H1 (cell line): ENCODE measurements around the gene TTL. TPM values are rescaled to one million over a fixed set of nuclear protein-coding genes. Genes with fewer than 3 reads are reported as not detected.
"Not testable (repeated sequence)": the region's sequence is repeated elsewhere in the genome, so short reads cannot be mapped to it uniquely, and the experiment has no call there.

Source experiments
- CTCF ChIA-PET: fragments of 300-600 bp; sonication (Branson Sonifier 250); formaldehyde crosslinking; loops from one replicate; lab custom pipeline; 2021; ENCODE audit not compliant: partially characterized antibody; lab: Charles Lee
- POLR2A ChIA-PET: fragments of 300-600 bp; sonication (Branson Sonifier 250); formaldehyde crosslinking; loops from one replicate; lab custom pipeline; 2021; ENCODE audit warnings: inconsistent platforms; ENCODE audit not compliant: partially characterized antibody; lab: Charles Lee
- DNase-seq, 2 experiments: peaks; one replicate each; pipeline versions ENCODE4 v3.0.0 to v3.0.0-alpha.2; 2010 to 2022; ENCODE audit warnings: low spot score in 2 of 2, low read depth in 1 of 2, mixed read lengths in 1 of 2
- FAIRE-seq: peaks from 2 replicates; lab custom pipeline; 2011; peaks lifted over from hg19 to GRCh38; lab: Jason Lieb, UNC
- H2AFZ ChIP-seq: 2 replicates; pipeline ENCODE4 v1.8.1; 2012; ENCODE audit warnings: low read length, inconsistent platforms
- H2AK5ac ChIP-seq: 2 replicates; pipeline ENCODE4 v1.6.1; 2013; ENCODE audit warnings: low read depth, low read length
- H2BK120ac ChIP-seq: replicated peaks from 2 replicates; pipeline ENCODE3; 2013; ENCODE audit warnings: low read depth, low read length, inconsistent platforms
- H2BK12ac ChIP-seq: 2 replicates; pipeline ENCODE4 v1.6.1; 2013; ENCODE audit warnings: low read depth, low read length
- H2BK15ac ChIP-seq: 2 replicates; pipeline ENCODE4 v1.6.1; 2013; ENCODE audit warnings: low read length
- H2BK20ac ChIP-seq: 2 replicates; pipeline ENCODE4 v1.6.1; 2013; ENCODE audit warnings: low read length
- H2BK5ac ChIP-seq: 2 replicates; pipeline ENCODE4 v1.6.1; 2013; ENCODE audit warnings: low read depth, low read length
- H3K14ac ChIP-seq: 2 replicates; pipeline ENCODE4 v1.6.1; 2013; ENCODE audit warnings: inconsistent platforms; ENCODE audit not compliant: insufficient read length
- H3K18ac ChIP-seq: 2 replicates; pipeline ENCODE4 v1.6.1; 2013; ENCODE audit warnings: low read length; ENCODE audit errors: extremely low read depth
- H3K23ac ChIP-seq: 2 replicates; pipeline ENCODE4 v1.6.1; 2013; ENCODE audit warnings: inconsistent platforms; ENCODE audit not compliant: insufficient read length
- H3K23me2 ChIP-seq: 2 replicates; pipeline ENCODE4 v1.6.1; 2013; ENCODE audit warnings: low read depth, low read length
- H3K27ac ChIP-seq: 2 replicates; pipeline ENCODE4 v1.6.1; 2011; ENCODE audit warnings: low read depth, low read length, inconsistent platforms
- H3K27me3 ChIP-seq, 4 experiments: replicated peaks in 1 of 4; 1 replicate in 1 of 4; 2 replicates in 3 of 4; pipeline versions ENCODE4 v1.6.1 to v1.8.1; 2011 to 2013; ENCODE audit warnings: low read length in 3 of 4, mild to moderate bottlenecking in 3 of 4, inconsistent platforms in 2 of 4, mixed read lengths in 2 of 4, moderate library complexity in 1 of 4; ENCODE audit not compliant: control insufficient read depth in 3 of 4, insufficient read depth in 3 of 4; ENCODE audit errors: extremely low read depth in 1 of 4
- H3K36me3 ChIP-seq, 4 experiments: 2 replicates each; pipeline versions ENCODE4 v1.6.1 to v1.8.1; 2011 to 2013; ENCODE audit warnings: mild to moderate bottlenecking in 4 of 4, low read length in 3 of 4, moderate library complexity in 2 of 4, control low read depth in 1 of 4, inconsistent platforms in 1 of 4; ENCODE audit not compliant: insufficient read depth in 4 of 4, control insufficient read depth in 2 of 4
- H3K4ac ChIP-seq: replicated peaks from 2 replicates; pipeline ENCODE3; 2013; ENCODE audit warnings: low read length, low read depth, mixed read lengths, inconsistent platforms; ENCODE audit not compliant: insufficient read length
- H3K4me1 ChIP-seq, 4 experiments: replicated peaks in 1 of 4; 1 replicate in 1 of 4; 2 replicates in 3 of 4; pipeline versions ENCODE4 v1.6.1 to v1.8.1; 2011 to 2013; ENCODE audit warnings: low read length in 3 of 4, inconsistent platforms in 2 of 4, mixed read lengths in 1 of 4; ENCODE audit not compliant: insufficient read depth in 4 of 4, control insufficient read depth in 3 of 4
- H3K4me2 ChIP-seq, 2 experiments: 2 replicates each; pipeline versions ENCODE4 v1.6.1 to v1.8.1; 2011 to 2013; ENCODE audit warnings: low read depth in 2 of 2, low read length in 2 of 2, control low read depth in 1 of 2, inconsistent platforms in 1 of 2, mild to moderate bottlenecking in 1 of 2; ENCODE audit not compliant: insufficient read depth in 1 of 2
- H3K4me3 ChIP-seq, 4 experiments: fragments of 200-600, 300-600 bp in 1 of 4; sonication (generic), shearing (Covaris generic), sonication (Bioruptor Twin) in 1 of 4; 2 replicates each; pipeline versions ENCODE4 v1.5.1 to v1.8.1; 2011 to 2016; ENCODE audit warnings: low read length in 4 of 4, low read depth in 3 of 4, control low read depth in 2 of 4, inconsistent platforms in 2 of 4, mild to moderate bottlenecking in 2 of 4, mixed read lengths in 1 of 4, moderate library complexity in 1 of 4; ENCODE audit not compliant: insufficient read depth in 2 of 4; ENCODE audit errors: extremely low read depth in 1 of 4
- H3K56ac ChIP-seq: replicated peaks from 2 replicates; pipeline ENCODE3; 2013; ENCODE audit warnings: low read depth, mild to moderate bottlenecking, mixed read lengths, low read length, inconsistent platforms; ENCODE audit not compliant: insufficient read length
- H3K79me1 ChIP-seq: 2 replicates; pipeline ENCODE4 v1.6.1; 2013; ENCODE audit warnings: low read depth, low read length, control low read depth
- H3K79me2 ChIP-seq, 2 experiments: 2 replicates each; pipeline versions ENCODE4 v1.6.1 to v1.8.1; 2012 to 2013; ENCODE audit warnings: low read length in 2 of 2, mild to moderate bottlenecking in 2 of 2, inconsistent platforms in 1 of 2; ENCODE audit not compliant: insufficient read depth in 2 of 2, control insufficient read depth in 1 of 2
- H3K9ac ChIP-seq, 4 experiments: replicated peaks in 1 of 4; 1 replicate in 1 of 4; 2 replicates in 3 of 4; pipeline versions ENCODE4 v1.6.1 to v1.8.1; 2011 to 2013; ENCODE audit warnings: low read depth in 3 of 4, low read length in 3 of 4, control low read depth in 2 of 4, mild to moderate bottlenecking in 2 of 4, moderate library complexity in 2 of 4, inconsistent platforms in 1 of 4; ENCODE audit errors: extremely low read depth in 1 of 4
- H3K9me3 ChIP-seq, 2 experiments: 2 replicates each; pipeline versions ENCODE4 v1.6.1 to v1.8.1; 2012 to 2013; ENCODE audit warnings: mild to moderate bottlenecking in 2 of 2, moderate library complexity in 2 of 2, control low read depth in 1 of 2, inconsistent platforms in 1 of 2, low read depth in 1 of 2, low read length in 1 of 2, mixed read lengths in 1 of 2; ENCODE audit not compliant: insufficient read depth in 2 of 2
- H4K20me1 ChIP-seq, 2 experiments: replicated peaks in 1 of 2; 2 replicates each; pipeline versions ENCODE3 to v1.8.1; 2011 to 2013; ENCODE audit warnings: inconsistent platforms in 2 of 2, low read length in 2 of 2, mild to moderate bottlenecking in 1 of 2; ENCODE audit not compliant: insufficient read depth in 2 of 2, control insufficient read depth in 1 of 2
- H4K5ac ChIP-seq: 2 replicates; pipeline ENCODE4 v1.6.1; 2013; ENCODE audit warnings: low read length, low read depth, mixed read lengths, inconsistent platforms; ENCODE audit not compliant: insufficient read length
- H4K8ac ChIP-seq: 2 replicates; pipeline ENCODE4 v1.8.0; 2013; ENCODE audit warnings: mild to moderate bottlenecking, moderate library complexity, low read length, inconsistent platforms; ENCODE audit not compliant: insufficient read depth; ENCODE audit errors: extremely low read depth
- H4K91ac ChIP-seq: replicated peaks from 2 replicates; pipeline ENCODE3; 2013; ENCODE audit warnings: low read length, mixed read lengths, inconsistent platforms; ENCODE audit not compliant: insufficient read length
- WGBS, 2 experiments: shearing (Covaris generic) in 1 of 2; methylation state at CpG; one replicate each; pipeline versions ENCODE4 v1.1.6 to v1.1.7; 2013 to 2015; ENCODE audit warnings: low lambda C conversion rate in 2 of 2, mixed read lengths in 2 of 2, inconsistent platforms in 1 of 2, low coverage in 1 of 2, missing lambda C conversion rate in 1 of 2; ENCODE audit not compliant: insufficient replicate concordance in 2 of 2, insufficient coverage in 1 of 2, insufficient read length in 1 of 2; ENCODE audit errors: extremely low coverage in 1 of 2, missing lambda C conversion rate in 1 of 2; 5-methylcytosine and 5-hydroxymethylcytosine counted together
- polyA plus RNA-seq, 7 experiments: library from polyadenylated mRNA; depleted of rRNA in 3 of 7; stranded (reverse) in 5 of 7; unstranded in 2 of 7; fragments of >200 nt in 5 of 7; fragments of 200-250 nt in 2 of 7; gene quantifications; 1 replicate in 5 of 7; 2 replicates in 1 of 7; 4 replicates in 1 of 7; pipeline versions ENCODE4 v1.2.1 to v1.2.3, GENCODE V29; 2011 to 2013; ENCODE audit warnings: missing spikeins in 2 of 7, mixed read lengths in 2 of 7
- total RNA-seq: library from RNA; stranded (reverse); fragmentation: NEBNext Ultra II Directional; extraction: Animal tissue kit (Norgen Biotek cat#: 25700); gene quantifications from 2 replicates; pipeline ENCODE4 v1.2.1, GENCODE V29; 2021

Gene TTL
- total and polyA plus RNA-seq, 2 of the 8 experiments (the other 6 are each of a cell fraction or from before 2014, with no cell fraction given), result 17.5 to 57.1 TPM

DNA sequence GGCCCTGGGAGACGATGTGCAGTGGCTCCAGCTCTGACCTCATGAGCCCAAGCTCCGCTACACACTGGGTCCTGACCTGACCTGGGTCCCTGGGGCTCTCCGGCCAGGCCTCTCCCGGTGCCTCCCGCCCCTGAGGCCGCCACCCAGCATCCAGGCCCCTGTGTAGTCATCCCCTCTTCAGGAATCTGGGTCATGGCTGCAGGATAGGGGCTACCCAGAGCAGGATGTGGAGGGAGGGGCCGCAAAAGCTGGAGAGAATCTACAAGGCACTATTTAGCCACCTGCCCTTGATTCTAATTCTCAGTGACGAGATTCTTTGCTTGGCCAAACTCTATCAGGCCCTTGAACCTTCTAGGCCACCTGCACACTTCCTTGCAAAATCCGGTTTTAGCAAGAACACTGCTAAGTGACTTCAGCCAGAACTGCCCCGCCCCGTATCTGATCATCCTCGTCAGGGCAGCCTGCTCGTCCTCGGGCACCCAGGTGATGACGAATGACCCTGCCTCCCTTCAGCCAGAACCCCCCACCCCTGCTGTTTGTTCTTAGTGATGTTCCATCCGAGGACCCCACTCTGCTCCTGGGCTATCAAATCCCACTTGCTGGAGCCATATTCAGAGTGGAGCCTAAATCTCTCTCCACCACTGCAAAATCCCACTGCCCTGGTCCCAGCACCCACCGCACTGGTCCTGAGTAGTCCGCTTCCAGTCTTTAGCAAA, 46.1 kb upstream of the TTL start:
- H3K36me3 ChIP-seq, H3K4me3 ChIP-seq, H3K9ac ChIP-seq, H2AK5ac ChIP-seq, H2BK15ac ChIP-seq, H3K4me2 ChIP-seq, H3K79me1 ChIP-seq, H4K5ac ChIP-seq, H3K79me2 ChIP-seq, H4K8ac ChIP-seq, H3K4me1 ChIP-seq, H3K18ac ChIP-seq, H4K20me1 ChIP-seq, H3K23ac ChIP-seq, H3K56ac ChIP-seq, H3K4ac ChIP-seq, H4K91ac ChIP-seq, H2BK5ac ChIP-seq, H2BK12ac ChIP-seq, H2BK120ac ChIP-seq, H3K27ac ChIP-seq, H2AFZ ChIP-seq, H2BK20ac ChIP-seq, POLR2A ChIA-PET, H3K27me3 ChIP-seq, FAIRE-seq, H3K23me2 ChIP-seq, DNase-seq, H3K9me3 ChIP-seq, H3K14ac ChIP-seq: not testable (repeated sequence)
- CTCF ChIA-PET, result interaction anchor here (0.9 kb wide), 1 partner anchor 175 kb away, joined by 3 read pairs; no protein-coding TSS in a partner anchor
- WGBS, 2 experiments, result 94% methylated on average over 16 of the region's 18 CpGs; no CpG with 5 or more reads in 1 of the 2 experiments

DNA sequence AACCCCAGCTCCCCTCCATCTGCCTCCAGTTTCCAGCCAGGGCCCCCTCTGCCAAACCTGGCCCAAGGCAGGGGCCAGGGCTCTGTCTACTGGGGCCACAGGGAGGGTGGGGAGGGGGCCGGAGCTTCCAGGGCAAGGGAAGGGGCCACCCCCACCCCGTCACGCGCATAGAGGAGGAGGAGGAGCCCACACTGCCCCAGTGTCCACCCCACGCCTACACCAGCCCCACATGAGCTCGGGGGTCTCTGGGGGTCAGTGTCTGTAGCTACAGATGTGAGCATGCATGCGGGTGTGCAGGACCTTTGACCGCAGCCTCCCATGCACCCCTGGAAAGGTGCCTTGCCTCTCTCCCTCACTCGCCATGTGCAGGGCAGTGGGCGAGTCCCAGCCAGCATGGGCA, 45.0 kb upstream of the TTL start:
- H3K79me2 ChIP-seq, H4K20me1 ChIP-seq, H3K4me2 ChIP-seq, H3K56ac ChIP-seq, POLR2A ChIA-PET, H3K27me3 ChIP-seq, H3K23ac ChIP-seq, H2BK12ac ChIP-seq, H3K18ac ChIP-seq, DNase-seq, H4K91ac ChIP-seq, H2BK15ac ChIP-seq, H4K5ac ChIP-seq, H4K8ac ChIP-seq, H3K9ac ChIP-seq, H3K4me1 ChIP-seq, CTCF ChIA-PET, H2BK5ac ChIP-seq, H2BK20ac ChIP-seq, H3K9me3 ChIP-seq, H3K14ac ChIP-seq, H2BK120ac ChIP-seq, H3K23me2 ChIP-seq, H3K79me1 ChIP-seq, H3K4ac ChIP-seq, H2AK5ac ChIP-seq, FAIRE-seq, H3K27ac ChIP-seq, H3K36me3 ChIP-seq, H2AFZ ChIP-seq, H3K4me3 ChIP-seq: not testable (repeated sequence)
- no CpG with 5 or more reads among the region's 10 CpGs for WGBS, 2 experiments
